ENCODE measurements around the gene PALM2AKAP2. TPM values are rescaled to one million over a fixed set of nuclear protein-coding genes. Genes with fewer than 3 reads are reported as not detected.

Gene PALM2AKAP2
- polyA plus RNA-seq, 1 donor from 2014 or later, result 0.41 TPM

DNA sequence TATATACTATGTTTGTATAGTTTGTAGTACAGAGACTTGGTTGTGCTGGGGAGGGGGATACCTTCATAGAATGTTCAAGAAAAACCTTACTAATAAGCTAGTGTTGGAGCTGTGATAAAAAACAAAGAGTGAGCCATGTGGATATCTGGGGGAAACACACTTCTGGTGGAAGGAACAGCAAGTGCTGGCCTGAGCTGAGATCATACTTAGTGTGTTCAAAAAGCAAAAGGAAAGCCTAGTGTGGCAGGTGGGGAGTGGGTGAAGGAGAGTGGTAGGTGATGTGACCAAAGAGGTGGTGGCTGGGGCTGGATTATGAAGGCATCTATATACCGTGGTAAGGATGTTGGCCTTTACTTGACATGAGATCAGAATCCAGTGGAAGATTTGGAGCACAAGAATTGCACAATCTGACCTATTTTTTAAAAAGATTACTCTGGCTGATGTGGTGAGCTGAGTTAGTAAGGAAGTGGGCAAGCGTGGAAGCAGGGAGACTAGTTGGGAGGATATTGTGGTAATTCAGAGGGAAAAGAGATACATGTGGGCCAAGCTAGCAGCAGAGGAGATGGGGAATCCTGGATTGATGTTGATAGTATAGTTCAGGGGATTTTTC lies 26.6 kb downstream of the PALM2AKAP2 start:
- H3K27me3 ChIP-seq (ENCODE audit: insufficient read depth, low read depth, low read length), result no peaks in the 10 kb centered on the region
- no peak overlapping the region for H3K27ac ChIP-seq (ENCODE audit: low read length)
- no peak overlapping the region for H3K4me3 ChIP-seq (ENCODE audit: low read length)
- H2AFZ ChIP-seq (ENCODE audit: low read depth, low read length), result no peak overlapping the region
- no peaks in the 10 kb centered on the region for H4K20me1 ChIP-seq (ENCODE audit: insufficient read depth)
- H3K36me3 ChIP-seq (ENCODE audit: insufficient read depth, low read length), result no peaks in the 10 kb centered on the region
- H3K79me2 ChIP-seq (replicated peaks; ENCODE audit: insufficient read depth, low read length), result no peaks in the 10 kb centered on the region
- no peaks in the 10 kb centered on the region for H3K9me2 ChIP-seq (ENCODE audit: insufficient read depth, low read length)
- H3K9me3 ChIP-seq (ENCODE audit: low read length), result no peaks in the 10 kb centered on the region
- no peak for TF ChIP-seq EP300 (conservative IDR thresholded peaks at IDR 0.05; ENCODE audit: poor library complexity, severe bottlenecking)
- TF ChIP-seq, protein P1, sequence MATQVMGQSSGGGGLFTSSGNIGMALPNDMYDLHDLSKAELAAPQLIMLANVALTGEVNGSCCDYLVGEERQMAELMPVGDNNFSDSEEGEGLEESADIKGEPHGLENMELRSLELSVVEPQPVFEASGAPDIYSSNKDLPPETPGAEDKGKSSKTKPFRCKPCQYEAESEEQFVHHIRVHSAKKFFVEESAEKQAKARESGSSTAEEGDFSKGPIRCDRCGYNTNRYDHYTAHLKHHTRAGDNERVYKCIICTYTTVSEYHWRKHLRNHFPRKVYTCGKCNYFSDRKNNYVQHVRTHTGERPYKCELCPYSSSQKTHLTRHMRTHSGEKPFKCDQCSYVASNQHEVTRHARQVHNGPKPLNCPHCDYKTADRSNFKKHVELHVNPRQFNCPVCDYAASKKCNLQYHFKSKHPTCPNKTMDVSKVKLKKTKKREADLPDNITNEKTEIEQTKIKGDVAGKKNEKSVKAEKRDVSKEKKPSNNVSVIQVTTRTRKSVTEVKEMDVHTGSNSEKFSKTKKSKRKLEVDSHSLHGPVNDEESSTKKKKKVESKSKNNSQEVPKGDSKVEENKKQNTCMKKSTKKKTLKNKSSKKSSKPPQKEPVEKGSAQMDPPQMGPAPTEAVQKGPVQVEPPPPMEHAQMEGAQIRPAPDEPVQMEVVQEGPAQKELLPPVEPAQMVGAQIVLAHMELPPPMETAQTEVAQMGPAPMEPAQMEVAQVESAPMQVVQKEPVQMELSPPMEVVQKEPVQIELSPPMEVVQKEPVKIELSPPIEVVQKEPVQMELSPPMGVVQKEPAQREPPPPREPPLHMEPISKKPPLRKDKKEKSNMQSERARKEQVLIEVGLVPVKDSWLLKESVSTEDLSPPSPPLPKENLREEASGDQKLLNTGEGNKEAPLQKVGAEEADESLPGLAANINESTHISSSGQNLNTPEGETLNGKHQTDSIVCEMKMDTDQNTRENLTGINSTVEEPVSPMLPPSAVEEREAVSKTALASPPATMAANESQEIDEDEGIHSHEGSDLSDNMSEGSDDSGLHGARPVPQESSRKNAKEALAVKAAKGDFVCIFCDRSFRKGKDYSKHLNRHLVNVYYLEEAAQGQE (IDR thresholded peaks at IDR 0.05; ENCODE audit: borderline replicate concordance), result no peak
- TF ChIP-seq POLR2AphosphoS5 (IDR thresholded peaks at IDR 0.05), result no peak
- TF ChIP-seq, protein P2, sequence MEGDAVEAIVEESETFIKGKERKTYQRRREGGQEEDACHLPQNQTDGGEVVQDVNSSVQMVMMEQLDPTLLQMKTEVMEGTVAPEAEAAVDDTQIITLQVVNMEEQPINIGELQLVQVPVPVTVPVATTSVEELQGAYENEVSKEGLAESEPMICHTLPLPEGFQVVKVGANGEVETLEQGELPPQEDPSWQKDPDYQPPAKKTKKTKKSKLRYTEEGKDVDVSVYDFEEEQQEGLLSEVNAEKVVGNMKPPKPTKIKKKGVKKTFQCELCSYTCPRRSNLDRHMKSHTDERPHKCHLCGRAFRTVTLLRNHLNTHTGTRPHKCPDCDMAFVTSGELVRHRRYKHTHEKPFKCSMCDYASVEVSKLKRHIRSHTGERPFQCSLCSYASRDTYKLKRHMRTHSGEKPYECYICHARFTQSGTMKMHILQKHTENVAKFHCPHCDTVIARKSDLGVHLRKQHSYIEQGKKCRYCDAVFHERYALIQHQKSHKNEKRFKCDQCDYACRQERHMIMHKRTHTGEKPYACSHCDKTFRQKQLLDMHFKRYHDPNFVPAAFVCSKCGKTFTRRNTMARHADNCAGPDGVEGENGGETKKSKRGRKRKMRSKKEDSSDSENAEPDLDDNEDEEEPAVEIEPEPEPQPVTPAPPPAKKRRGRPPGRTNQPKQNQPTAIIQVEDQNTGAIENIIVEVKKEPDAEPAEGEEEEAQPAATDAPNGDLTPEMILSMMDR (IDR thresholded peaks at IDR 0.05; ENCODE audit: poor library complexity, severe bottlenecking), result no peak
- TF ChIP-seq EZH2 (IDR thresholded peaks at IDR 0.05; ENCODE audit: borderline replicate concordance, insufficient read depth, low read length, poor library complexity, severe bottlenecking), result no peak
- TF ChIP-seq SMC3 (conservative IDR thresholded peaks at IDR 0.05; ENCODE audit: poor library complexity), result no peak
- no peak for TF ChIP-seq RAD21 (conservative IDR thresholded peaks at IDR 0.05)
- TF ChIP-seq MXI1 (conservative IDR thresholded peaks at IDR 0.05; ENCODE audit: poor library complexity, severe bottlenecking), result no peak
- no peak for TF ChIP-seq TAF1 (IDR thresholded peaks at IDR 0.05; ENCODE audit: low read depth)
- no peak overlapping the region for H3K4me2 ChIP-seq (ENCODE audit: low read length)
- H3F3A ChIP-seq (ENCODE audit: insufficient read depth, low read length, poor library complexity, severe bottlenecking), result no peaks in the 10 kb centered on the region
- no peak overlapping the region for H3K9ac ChIP-seq (ENCODE audit: low read length)

DNA sequence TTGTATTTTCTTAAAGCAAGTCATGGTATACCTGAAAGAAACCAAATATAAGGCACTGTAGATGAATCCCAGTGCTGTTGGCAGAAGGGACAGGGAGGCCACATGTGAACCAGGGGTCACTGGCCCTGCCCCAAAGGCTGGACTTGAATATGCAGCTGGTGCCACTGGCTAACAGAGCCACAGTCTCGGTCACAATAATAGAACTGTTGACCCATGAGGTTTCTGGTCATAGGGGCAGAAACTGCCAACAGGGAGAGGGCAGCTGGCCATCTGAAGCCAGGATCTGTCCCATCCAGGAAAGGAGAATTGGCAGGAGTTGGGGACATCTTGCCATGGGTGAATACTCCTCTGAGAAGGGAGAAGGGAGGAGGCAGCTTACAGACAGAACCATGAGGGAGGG lies 31.9 kb downstream of the PALM2AKAP2 start:
- Histone ChIP-seq H3K36me3 (ENCODE audit: insufficient read depth, low read length) (no peaks in the 10 kb centered on the region), H3K9me3 (ENCODE audit: low read length) (peaks cover 5% of the 10 kb centered on the region), H3K79me2 (replicated peaks; ENCODE audit: insufficient read depth, low read length) (no peaks in the 10 kb centered on the region), H2AFZ (ENCODE audit: low read depth, low read length) (no peak overlapping the region), H3K27me3 (ENCODE audit: insufficient read depth, low read depth, low read length) (no peaks in the 10 kb centered on the region), H3K4me2 (ENCODE audit: low read length) (no peak overlapping the region), H3F3A (ENCODE audit: insufficient read depth, low read length, poor library complexity, severe bottlenecking) (no peaks in the 10 kb centered on the region), H4K20me1 (ENCODE audit: insufficient read depth) (no peaks in the 10 kb centered on the region), H3K27ac (ENCODE audit: low read length) (no peak overlapping the region), H3K9ac (ENCODE audit: low read length) (no peak overlapping the region), H3K4me3 (ENCODE audit: low read length) (no peak overlapping the region), H3K9me2 (ENCODE audit: insufficient read depth, low read length) (no peaks in the 10 kb centered on the region)
- TF ChIP-seq POLR2AphosphoS5 (IDR thresholded peaks at IDR 0.05), result no peak
- TF ChIP-seq MXI1 (conservative IDR thresholded peaks at IDR 0.05; ENCODE audit: poor library complexity, severe bottlenecking), result no peak
- no peak for TF ChIP-seq TAF1 (IDR thresholded peaks at IDR 0.05; ENCODE audit: low read depth)
- no peak for TF ChIP-seq EP300 (conservative IDR thresholded peaks at IDR 0.05; ENCODE audit: poor library complexity, severe bottlenecking)
- TF ChIP-seq SMC3 (conservative IDR thresholded peaks at IDR 0.05; ENCODE audit: poor library complexity), result no peak

Measured in neural cell (in vitro differentiated cells).